Activated gamma-delta T cell treated with Interleukin-2 at 50 U/mL for 16 hours (primary cell): ENCODE results near the gene DARS2.

Experiments used
- DNase-seq: peaks from one replicate; pipeline ENCODE4 v3.0.0-alpha.2; 2020

Gene DARS2

GRCh38 chr1:173889885-173890284 lies 65.4 kb downstream of the DARS2 start:
- DNase-seq, result no peak

GRCh38 chr1:173893611-173894010 lies 69.1 kb downstream of the DARS2 start:
- DNase-seq, result no peak

- DNase-seq, result no peak
These were observed 69.7 kb downstream of the DARS2 start for GRCh38 chr1:173894189-173894588.

- no peak for DNase-seq
These were observed 76.0 kb downstream of the DARS2 start for GRCh38 chr1:173900427-173900826.

GRCh38 chr1:173900992-173901391 lies 76.5 kb downstream of the DARS2 start:
- no peak for DNase-seq

- no peak for DNase-seq
These were observed 79.5 kb downstream of the DARS2 start for GRCh38 chr1:173903827-173904531.
